Measurements from ENCODE around the gene PMM2.
"Not testable (repeated sequence)": the region's sequence is repeated elsewhere in the genome, so short reads cannot be mapped to it uniquely, and the experiment has no call there.

Gene PMM2

GRCh38 chr16:8867216-8867931, 69.7 kb downstream of the PMM2 start:
- DNase-seq (ENCODE audit: low read depth), result peak; percentile 35

- DNase-seq (ENCODE audit: low read depth), result peak; percentile 28
Observed at GRCh38 chr16:8867932-8868415, 70.3 kb downstream of the PMM2 start.

- peak; percentile 91 for DNase-seq (ENCODE audit: low read depth)
Observed at GRCh38 chr16:8868416-8869211, 71.0 kb downstream of the PMM2 start, which contains the start of gene CARHSP1. Gene CARHSP1 (minus strand): TSS chr16:8869006. CDS start chr16:8859328, 9,678 bp downstream.

- DNase-seq (ENCODE audit: low read depth), result no peak
Observed at GRCh38 chr16:8869212-8869987, 71.8 kb downstream of the PMM2 start.

GRCh38 chr16:8869988-8870241, 72.3 kb downstream of the PMM2 start:
- DNase-seq (ENCODE audit: low read depth), result not testable (repeated sequence)

- DNase-seq (ENCODE audit: low read depth), result no peak
Observed at GRCh38 chr16:8872071-8872470, 74.4 kb downstream of the PMM2 start.

- no peak for DNase-seq (ENCODE audit: low read depth)
Observed at GRCh38 chr16:8872967-8873865, 75.6 kb downstream of the PMM2 start.

GRCh38 chr16:8873866-8874195, 76.2 kb downstream of the PMM2 start:
- DNase-seq (ENCODE audit: low read depth), result not testable (repeated sequence)

- DNase-seq (ENCODE audit: low read depth), result no peak
Observed at GRCh38 chr16:8874388-8874787, 76.7 kb downstream of the PMM2 start.

GRCh38 chr16:8875317-8875716, 77.7 kb downstream of the PMM2 start:
- not testable (repeated sequence) for DNase-seq (ENCODE audit: low read depth)

- no peak for DNase-seq (ENCODE audit: low read depth)
Observed at GRCh38 chr16:8877894-8878522, 80.4 kb downstream of the PMM2 start.

GRCh38 chr16:8878523-8878911, 80.9 kb downstream of the PMM2 start:
- peak; percentile 93 for DNase-seq (ENCODE audit: low read depth)

GRCh38 chr16:8880839-8881510, 83.3 kb downstream of the PMM2 start:
- DNase-seq (ENCODE audit: low read depth), result no peak

GRCh38 chr16:8882041-8882617, 84.5 kb downstream of the PMM2 start, which contains the start of gene LITAFD:
Gene LITAFD (plus strand): TSS chr16:8882351. CDS start chr16:8884356, 2,005 bp downstream.
- DNase-seq (ENCODE audit: low read depth), result no peak

GRCh38 chr16:8882725-8883377, 85.2 kb downstream of the PMM2 start:
- no peak for DNase-seq (ENCODE audit: low read depth)

- peak; percentile 70 for DNase-seq (ENCODE audit: low read depth)
Observed at GRCh38 chr16:8885674-8886592, 88.3 kb downstream of the PMM2 start.

- no peak for DNase-seq (ENCODE audit: low read depth)
Observed at GRCh38 chr16:8886593-8887430, 89.2 kb downstream of the PMM2 start.

GRCh38 chr16:8887431-8887765, 89.8 kb downstream of the PMM2 start:
- no peak for DNase-seq (ENCODE audit: low read depth)

Measured in EH (cell line).